GM21737 (cell line): ENCODE measurements around the gene BTK.
"Not testable (repeated sequence)": the region's sequence is repeated elsewhere in the genome, so short reads cannot be mapped to it uniquely, and the experiment has no call there.

Source experiments
- ATAC-seq: cut with Tn5 transposase; IDR thresholded peaks from one replicate; pipeline ENCODE4 v1.9.1; 2021; ENCODE audit warnings: mild to moderate bottlenecking, moderate library complexity; ENCODE audit not compliant: unreplicated experiment

Gene BTK

DNA sequence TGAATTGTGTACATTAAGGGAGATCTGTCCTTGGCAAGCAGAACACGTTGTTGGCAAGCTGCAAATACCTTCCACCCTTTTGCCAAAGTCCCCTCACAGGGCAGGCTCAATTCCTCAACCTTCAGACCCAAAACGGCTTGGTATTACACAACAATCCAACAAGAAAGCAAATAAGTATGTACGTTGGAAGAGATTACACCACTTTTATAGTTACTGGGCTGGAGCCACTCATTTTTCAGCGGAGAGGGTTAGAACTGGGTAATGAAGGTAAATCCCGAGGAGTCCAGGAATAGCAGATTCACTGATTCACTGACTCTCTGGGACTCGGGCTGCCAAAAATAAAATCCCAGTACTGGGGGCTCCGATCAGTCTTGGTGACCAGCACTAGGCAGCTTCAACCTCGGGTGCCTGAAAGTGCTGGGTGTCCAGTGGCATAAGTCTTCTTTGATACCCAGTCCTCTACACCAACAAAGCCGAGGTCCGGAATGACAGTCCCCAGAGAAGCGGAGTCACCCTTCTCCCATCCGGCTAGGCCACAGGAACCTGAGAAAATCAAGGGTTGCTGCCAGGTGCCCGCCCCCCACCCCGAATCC lies 38.0 kb downstream of the BTK start:
- peak; percentile 22 for ATAC-seq

DNA sequence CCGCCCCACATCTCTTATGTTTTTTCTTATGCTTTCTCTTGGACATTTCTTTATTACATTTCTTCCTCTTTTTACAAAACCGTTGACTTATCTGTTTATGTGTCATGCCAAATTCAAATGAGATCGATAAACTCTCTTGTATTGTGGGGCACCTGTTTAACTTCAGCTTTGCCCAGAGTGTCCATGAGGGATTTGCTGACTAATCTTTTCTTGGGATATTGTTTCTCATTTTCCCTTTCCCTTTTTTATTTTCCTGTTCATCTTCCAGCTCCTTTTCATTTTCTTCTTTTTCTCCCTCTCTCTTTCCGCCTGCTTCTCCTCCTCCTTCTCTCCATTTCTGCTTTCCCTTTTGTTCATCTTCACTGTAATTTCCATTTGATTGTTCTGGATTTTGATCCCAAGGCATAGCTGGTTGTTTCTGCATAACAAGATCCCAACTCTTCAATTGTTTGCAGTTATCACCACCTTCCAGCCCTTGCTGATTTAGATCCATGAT lies 48.2 kb downstream of the BTK start:
- no peak for ATAC-seq

GRCh38 chrX:101334310-101334709 lies 51.7 kb downstream of the BTK start:
- ATAC-seq: not testable (repeated sequence)

- not testable (repeated sequence) for ATAC-seq
Observed at GRCh38 chrX:101326600-101326999, 59.4 kb downstream of the BTK start.

GRCh38 chrX:101303790-101304189 lies 82.2 kb downstream of the BTK start:
- ATAC-seq: no peak
